ENCODE data around the gene VPS39.

DNA sequence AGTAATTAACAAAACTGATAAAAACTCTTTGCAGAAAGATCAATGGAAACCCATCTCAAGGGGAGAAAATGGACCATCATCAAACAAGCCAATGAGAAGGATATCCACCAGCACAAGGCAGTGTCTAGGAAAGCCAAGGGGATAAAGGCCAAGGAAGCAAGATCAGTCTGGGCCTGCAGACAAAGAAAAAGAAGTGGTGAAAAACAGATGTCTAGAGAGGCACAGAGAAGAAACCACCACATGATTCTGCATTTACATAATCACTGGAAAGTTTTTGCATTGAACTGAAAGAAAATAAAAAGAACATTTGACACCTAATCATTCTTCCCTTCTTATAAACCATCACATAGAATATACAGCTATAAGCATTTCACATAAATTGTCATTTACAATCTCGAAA lies 23.0 kb upstream of the VPS39 start:
- TF ChIP-seq, protein P1, sequence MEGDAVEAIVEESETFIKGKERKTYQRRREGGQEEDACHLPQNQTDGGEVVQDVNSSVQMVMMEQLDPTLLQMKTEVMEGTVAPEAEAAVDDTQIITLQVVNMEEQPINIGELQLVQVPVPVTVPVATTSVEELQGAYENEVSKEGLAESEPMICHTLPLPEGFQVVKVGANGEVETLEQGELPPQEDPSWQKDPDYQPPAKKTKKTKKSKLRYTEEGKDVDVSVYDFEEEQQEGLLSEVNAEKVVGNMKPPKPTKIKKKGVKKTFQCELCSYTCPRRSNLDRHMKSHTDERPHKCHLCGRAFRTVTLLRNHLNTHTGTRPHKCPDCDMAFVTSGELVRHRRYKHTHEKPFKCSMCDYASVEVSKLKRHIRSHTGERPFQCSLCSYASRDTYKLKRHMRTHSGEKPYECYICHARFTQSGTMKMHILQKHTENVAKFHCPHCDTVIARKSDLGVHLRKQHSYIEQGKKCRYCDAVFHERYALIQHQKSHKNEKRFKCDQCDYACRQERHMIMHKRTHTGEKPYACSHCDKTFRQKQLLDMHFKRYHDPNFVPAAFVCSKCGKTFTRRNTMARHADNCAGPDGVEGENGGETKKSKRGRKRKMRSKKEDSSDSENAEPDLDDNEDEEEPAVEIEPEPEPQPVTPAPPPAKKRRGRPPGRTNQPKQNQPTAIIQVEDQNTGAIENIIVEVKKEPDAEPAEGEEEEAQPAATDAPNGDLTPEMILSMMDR (IDR thresholded peaks at IDR 0.05), result no peak
- no peak for TF ChIP-seq EZH2phosphoT487 (IDR thresholded peaks at IDR 0.05)
